H9 (cell line): ENCODE results near the gene DMAC2. TPM values are rescaled to one million over a fixed set of nuclear protein-coding genes. Genes with fewer than 3 reads are reported as not detected.

Experiments used
- DNase-seq: peaks from one replicate; pipeline ENCODE4 v3.0.0-alpha.2; 2017
- H2AFZ ChIP-seq: one replicate; pipeline ENCODE4 v1.6.1; 2013; ENCODE audit warnings: mild to moderate bottlenecking, low read length, control low read depth, moderate library complexity
- H2AK5ac ChIP-seq: 2 replicates; pipeline ENCODE4 v1.6.1; 2013; ENCODE audit warnings: low read length, control low read depth, mixed read lengths; ENCODE audit not compliant: insufficient read length
- H2BK120ac ChIP-seq: one replicate; pipeline ENCODE4 v1.6.1; 2013; ENCODE audit warnings: low read depth, mild to moderate bottlenecking, low read length, control low read depth, inconsistent platforms; ENCODE audit not compliant: poor library complexity, severe bottlenecking
- H2BK12ac ChIP-seq: 2 replicates; pipeline ENCODE4 v1.6.1; 2013; ENCODE audit warnings: low read length, control low read depth, mixed read lengths, low read depth; ENCODE audit not compliant: insufficient read length
- H2BK15ac ChIP-seq: 2 replicates; pipeline ENCODE4 v1.6.1; 2013; ENCODE audit warnings: low read depth, low read length, control low read depth
- H2BK20ac ChIP-seq: one replicate; pipeline ENCODE4 v1.6.1; 2013; ENCODE audit warnings: low read depth, mild to moderate bottlenecking, low read length, control low read depth, inconsistent platforms; ENCODE audit not compliant: poor library complexity, severe bottlenecking
- H2BK5ac ChIP-seq: 2 replicates; pipeline ENCODE4 v1.6.1; 2013; ENCODE audit warnings: low read length, control low read depth, mixed read lengths; ENCODE audit not compliant: insufficient read length
- H3K14ac ChIP-seq: 2 replicates; pipeline ENCODE4 v1.6.1; 2013; ENCODE audit warnings: low read length, control low read depth; ENCODE audit not compliant: insufficient read depth
- H3K18ac ChIP-seq: 2 replicates; pipeline ENCODE4 v1.6.1; 2013; ENCODE audit warnings: low read depth, mild to moderate bottlenecking, mixed read lengths, low read length, control low read depth; ENCODE audit not compliant: insufficient read length
- H3K23ac ChIP-seq: 2 replicates; pipeline ENCODE4 v1.6.1; 2013; ENCODE audit warnings: low read length, control low read depth, mixed read lengths, low read depth; ENCODE audit not compliant: insufficient read length
- H3K23me2 ChIP-seq: 2 replicates; pipeline ENCODE4 v1.6.1; 2013; ENCODE audit warnings: low read depth, mild to moderate bottlenecking, mixed read lengths, low read length, control low read depth; ENCODE audit not compliant: insufficient read length, poor library complexity, severe bottlenecking
- H3K27ac ChIP-seq: 2 replicates; pipeline ENCODE4 v1.5.1; 2013; ENCODE audit warnings: low read length, control low read depth, mixed read lengths, low read depth; ENCODE audit not compliant: insufficient read length
- H3K27me3 ChIP-seq: 2 replicates; pipeline ENCODE4 v1.6.1; 2013; ENCODE audit warnings: low read length, control low read depth, inconsistent platforms; ENCODE audit not compliant: insufficient read depth
- H3K4ac ChIP-seq: 2 replicates; pipeline ENCODE4 v1.6.1; 2013; ENCODE audit warnings: low read depth, mild to moderate bottlenecking, control low read depth, inconsistent platforms, low read length, moderate library complexity
- H3K4me1 ChIP-seq: 2 replicates; pipeline ENCODE4 v1.6.1; 2013; ENCODE audit warnings: low read length, control low read depth, inconsistent platforms; ENCODE audit not compliant: insufficient read depth
- H3K4me2 ChIP-seq: 2 replicates; pipeline ENCODE4 v1.6.1; 2013; ENCODE audit warnings: low read length, control low read depth, mixed read lengths; ENCODE audit not compliant: insufficient read length, insufficient read depth
- H3K56ac ChIP-seq: 2 replicates; pipeline ENCODE4 v1.6.1; 2013; ENCODE audit warnings: low read depth, mild to moderate bottlenecking, mixed read lengths, low read length, control low read depth; ENCODE audit not compliant: insufficient read length
- H3K79me1 ChIP-seq: 2 replicates; pipeline ENCODE4 v1.6.1; 2013; ENCODE audit warnings: low read depth, mild to moderate bottlenecking, moderate library complexity, low read length, control low read depth, inconsistent platforms; ENCODE audit not compliant: insufficient read depth, poor library complexity, severe bottlenecking
- H3K79me2 ChIP-seq: 2 replicates; pipeline ENCODE4 v1.6.1; 2013; ENCODE audit warnings: low read length, control low read depth, inconsistent platforms; ENCODE audit not compliant: insufficient read depth
- H3K9ac ChIP-seq: 2 replicates; pipeline ENCODE4 v1.6.1; 2013; ENCODE audit warnings: low read length, control low read depth, mixed read lengths; ENCODE audit not compliant: insufficient read length; ENCODE audit errors: extremely low read depth
- H3K9me3 ChIP-seq: one replicate; pipeline ENCODE4 v1.6.1; 2013; ENCODE audit warnings: low read depth, low read length, inconsistent platforms; ENCODE audit not compliant: control insufficient read depth
- H3T11ph ChIP-seq: one replicate; pipeline ENCODE4 v1.6.1; 2013; ENCODE audit warnings: mild to moderate bottlenecking, low read length, control low read depth, inconsistent platforms
- H4K20me1 ChIP-seq: one replicate; pipeline ENCODE4 v1.6.1; 2013; ENCODE audit not compliant: control insufficient read depth, insufficient read length, insufficient read depth
- H4K5ac ChIP-seq: 2 replicates; pipeline ENCODE4 v1.6.1; 2013; ENCODE audit warnings: low read depth, mild to moderate bottlenecking, mixed read lengths, low read length, control low read depth; ENCODE audit not compliant: insufficient read length
- H4K8ac ChIP-seq: replicated peaks from 2 replicates; pipeline ENCODE4 v1.6.1; 2013; ENCODE audit warnings: low read length, control low read depth, mixed read lengths, low read depth; ENCODE audit not compliant: insufficient read length
- H4K91ac ChIP-seq: 2 replicates; pipeline ENCODE4 v1.6.1; 2013; ENCODE audit warnings: low read depth, mild to moderate bottlenecking, moderate library complexity, mixed read lengths, low read length, control low read depth; ENCODE audit not compliant: insufficient read length
- H3K27ac Mint-ChIP-seq, 3 experiments: 2 replicates in 2 of 3; 3 replicates in 1 of 3; pipeline ENCODE4 v1.8.0; 2020 to 2021; ENCODE audit warnings: mixed read lengths in 3 of 3, mild to moderate bottlenecking in 1 of 3, moderate library complexity in 1 of 3
- H3K27me3 Mint-ChIP-seq: 2 replicates; pipeline ENCODE4 v1.8.0; 2021; ENCODE audit warnings: low read depth, mild to moderate bottlenecking, moderate library complexity, mixed read lengths
- H3K36me3 Mint-ChIP-seq, 3 experiments: 2 replicates in 2 of 3; 3 replicates in 1 of 3; pipeline ENCODE4 v1.8.0; 2020 to 2021; ENCODE audit warnings: low read depth in 3 of 3, mixed read lengths in 3 of 3; ENCODE audit not compliant: insufficient read depth in 1 of 3
- H3K4me1 Mint-ChIP-seq, 2 experiments: 2 replicates each; pipeline ENCODE4 v1.8.0; 2020; ENCODE audit warnings: mixed read lengths in 2 of 2
- H3K4me3 Mint-ChIP-seq, 2 experiments: 2 replicates in 1 of 2; 3 replicates in 1 of 2; pipeline ENCODE4 v1.8.0; 2020 to 2021; ENCODE audit warnings: mild to moderate bottlenecking in 2 of 2, mixed read lengths in 2 of 2, moderate library complexity in 1 of 2
- H3K9me3 Mint-ChIP-seq, 2 experiments: 2 replicates in 1 of 2; 3 replicates in 1 of 2; pipeline ENCODE4 v1.8.0; 2020; ENCODE audit warnings: mild to moderate bottlenecking in 2 of 2, mixed read lengths in 2 of 2, moderate library complexity in 1 of 2
- CTCF ChIP-seq: fragments of 200-600 bp; sonication (generic); conservative IDR thresholded peaks from 3 replicates; pipeline ENCODE4 v1.8.0; 2021; ENCODE audit warnings: antibody characterized with exemption, mild to moderate bottlenecking
- WGBS: extraction: QIAGEN DNeasy Blood & Tissue Kit; methylation state at CpG from one replicate; pipeline ENCODE4 v1.1.7; 2013; ENCODE audit warnings: missing lambda C conversion rate, low lambda C conversion rate, mixed read lengths; ENCODE audit not compliant: insufficient read length; ENCODE audit errors: extremely low coverage; 5-methylcytosine and 5-hydroxymethylcytosine counted together
- total RNA-seq: library from RNA; stranded (reverse); gene quantifications from 2 replicates; pipeline ENCODE4 v1.2.1, GENCODE V29; 2021

Gene DMAC2
- total RNA-seq, 1 experiment from 2014 or later, result 70.5 TPM

- H3T11ph ChIP-seq, result no peak overlapping the region
- H3K4me2 ChIP-seq, result no peak overlapping the region
- H2BK15ac ChIP-seq, result no peak overlapping the region
- TF ChIP-seq CTCF, result no peak
- H3K27ac ChIP-seq, result no peak overlapping the region
- no peak overlapping the region for H2BK5ac ChIP-seq
- no peak overlapping the region for H3K56ac ChIP-seq
- H2BK12ac ChIP-seq, result no peak overlapping the region
- H3K36me3 Mint-ChIP-seq, result peaks cover 6 to 37% (median 31%) of the 10 kb centered on the region in 3 experiments; a peak in 6 of 7 replicates
- H3K27me3 ChIP-seq, result no peaks in the 10 kb centered on the region
- H3K9me3 ChIP-seq, result no peaks in the 10 kb centered on the region
- H2AK5ac ChIP-seq, result no peak overlapping the region
- H4K5ac ChIP-seq, result no peak overlapping the region
- no peak overlapping the region; a peak in 1 of 7 replicates for H3K27ac Mint-ChIP-seq
- no peak overlapping the region for H3K9ac ChIP-seq
- no peak overlapping the region for H3K4ac ChIP-seq
- H4K20me1 ChIP-seq, result peaks cover 2% of the 10 kb centered on the region
- no peak overlapping the region for H3K23ac ChIP-seq
- no peak overlapping the region for H3K18ac ChIP-seq
- peaks cover 11% of the 10 kb centered on the region for H3K23me2 ChIP-seq
- WGBS, result no CpG with 5 or more reads among the region's 21 CpGs
- no peak overlapping the region for H4K8ac ChIP-seq
- H3K4me3 Mint-ChIP-seq, result no peak overlapping the region
- H3K4me1 Mint-ChIP-seq, result peaks cover 14 to 29% of the 10 kb centered on the region in 2 experiments
- no peak overlapping the region for H2BK20ac ChIP-seq
- no peaks in the 10 kb centered on the region for H3K9me3 Mint-ChIP-seq
- H4K91ac ChIP-seq, result no peak overlapping the region
- DNase-seq, result no peak
- H3K79me2 ChIP-seq, result no peaks in the 10 kb centered on the region
- H3K79me1 ChIP-seq, result no peaks in the 10 kb centered on the region
- no peaks in the 10 kb centered on the region for H3K4me1 ChIP-seq
- no peaks in the 10 kb centered on the region; the same call in none of the 2 replicates for H3K27me3 Mint-ChIP-seq
- H3K14ac ChIP-seq, result no peak overlapping the region
- H2BK120ac ChIP-seq, result no peak overlapping the region
- no peak overlapping the region for H2AFZ ChIP-seq
Measured at GRCh38 chr19:41424335-41425173, 15.2 kb downstream of the DMAC2 start.
